ENCODE data around the gene CX3CL1.

Gene CX3CL1

DNA sequence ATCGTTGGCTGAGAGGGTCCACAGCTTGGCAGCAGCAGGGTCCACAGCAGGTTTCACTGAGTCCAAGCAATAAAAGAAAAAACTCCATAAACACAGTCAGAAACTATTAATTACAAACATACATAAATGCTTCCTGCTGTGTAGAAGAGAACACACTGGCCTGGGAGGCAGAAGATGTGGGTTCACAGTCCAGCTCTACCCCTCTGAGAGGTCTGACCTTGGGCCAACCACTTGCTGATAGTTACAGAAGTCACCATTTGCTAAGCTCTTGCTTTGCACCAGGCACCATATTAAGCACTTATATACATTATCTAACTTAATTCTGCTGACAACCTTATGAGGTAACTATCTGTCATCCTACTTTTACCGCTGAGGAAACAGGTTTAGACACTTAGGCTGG lies 60.2 kb downstream of the CX3CL1 start:
- Histone ChIP-seq H3K4me3 (replicated peaks; ENCODE audit: insufficient read depth, low read length) (no peak overlapping the region), H3K27me3 (ENCODE audit: insufficient read depth, poor library complexity, severe bottlenecking) (no peaks in the 10 kb centered on the region), H3K27ac (replicated peaks) (no peak overlapping the region)
- no peak for TF ChIP-seq POLR2AphosphoS5 (IDR thresholded peaks at IDR 0.05; ENCODE audit: low read depth)
- no peak for TF ChIP-seq GABPA (IDR thresholded peaks at IDR 0.05; ENCODE audit: low read depth)
- TF ChIP-seq, protein P1, sequence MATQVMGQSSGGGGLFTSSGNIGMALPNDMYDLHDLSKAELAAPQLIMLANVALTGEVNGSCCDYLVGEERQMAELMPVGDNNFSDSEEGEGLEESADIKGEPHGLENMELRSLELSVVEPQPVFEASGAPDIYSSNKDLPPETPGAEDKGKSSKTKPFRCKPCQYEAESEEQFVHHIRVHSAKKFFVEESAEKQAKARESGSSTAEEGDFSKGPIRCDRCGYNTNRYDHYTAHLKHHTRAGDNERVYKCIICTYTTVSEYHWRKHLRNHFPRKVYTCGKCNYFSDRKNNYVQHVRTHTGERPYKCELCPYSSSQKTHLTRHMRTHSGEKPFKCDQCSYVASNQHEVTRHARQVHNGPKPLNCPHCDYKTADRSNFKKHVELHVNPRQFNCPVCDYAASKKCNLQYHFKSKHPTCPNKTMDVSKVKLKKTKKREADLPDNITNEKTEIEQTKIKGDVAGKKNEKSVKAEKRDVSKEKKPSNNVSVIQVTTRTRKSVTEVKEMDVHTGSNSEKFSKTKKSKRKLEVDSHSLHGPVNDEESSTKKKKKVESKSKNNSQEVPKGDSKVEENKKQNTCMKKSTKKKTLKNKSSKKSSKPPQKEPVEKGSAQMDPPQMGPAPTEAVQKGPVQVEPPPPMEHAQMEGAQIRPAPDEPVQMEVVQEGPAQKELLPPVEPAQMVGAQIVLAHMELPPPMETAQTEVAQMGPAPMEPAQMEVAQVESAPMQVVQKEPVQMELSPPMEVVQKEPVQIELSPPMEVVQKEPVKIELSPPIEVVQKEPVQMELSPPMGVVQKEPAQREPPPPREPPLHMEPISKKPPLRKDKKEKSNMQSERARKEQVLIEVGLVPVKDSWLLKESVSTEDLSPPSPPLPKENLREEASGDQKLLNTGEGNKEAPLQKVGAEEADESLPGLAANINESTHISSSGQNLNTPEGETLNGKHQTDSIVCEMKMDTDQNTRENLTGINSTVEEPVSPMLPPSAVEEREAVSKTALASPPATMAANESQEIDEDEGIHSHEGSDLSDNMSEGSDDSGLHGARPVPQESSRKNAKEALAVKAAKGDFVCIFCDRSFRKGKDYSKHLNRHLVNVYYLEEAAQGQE (IDR thresholded peaks at IDR 0.05; ENCODE audit: insufficient replicate concordance, low read depth): no peak
- no peak for TF ChIP-seq SPI1 (IDR thresholded peaks at IDR 0.05; ENCODE audit: borderline replicate concordance, low read depth)
- TF ChIP-seq, protein P2, sequence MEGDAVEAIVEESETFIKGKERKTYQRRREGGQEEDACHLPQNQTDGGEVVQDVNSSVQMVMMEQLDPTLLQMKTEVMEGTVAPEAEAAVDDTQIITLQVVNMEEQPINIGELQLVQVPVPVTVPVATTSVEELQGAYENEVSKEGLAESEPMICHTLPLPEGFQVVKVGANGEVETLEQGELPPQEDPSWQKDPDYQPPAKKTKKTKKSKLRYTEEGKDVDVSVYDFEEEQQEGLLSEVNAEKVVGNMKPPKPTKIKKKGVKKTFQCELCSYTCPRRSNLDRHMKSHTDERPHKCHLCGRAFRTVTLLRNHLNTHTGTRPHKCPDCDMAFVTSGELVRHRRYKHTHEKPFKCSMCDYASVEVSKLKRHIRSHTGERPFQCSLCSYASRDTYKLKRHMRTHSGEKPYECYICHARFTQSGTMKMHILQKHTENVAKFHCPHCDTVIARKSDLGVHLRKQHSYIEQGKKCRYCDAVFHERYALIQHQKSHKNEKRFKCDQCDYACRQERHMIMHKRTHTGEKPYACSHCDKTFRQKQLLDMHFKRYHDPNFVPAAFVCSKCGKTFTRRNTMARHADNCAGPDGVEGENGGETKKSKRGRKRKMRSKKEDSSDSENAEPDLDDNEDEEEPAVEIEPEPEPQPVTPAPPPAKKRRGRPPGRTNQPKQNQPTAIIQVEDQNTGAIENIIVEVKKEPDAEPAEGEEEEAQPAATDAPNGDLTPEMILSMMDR (IDR thresholded peaks at IDR 0.05; ENCODE audit: insufficient read depth, low read length): no peak
- no peak for DNase-seq (ENCODE audit: low read depth in 1 of 2, low spot score in 1 of 2)

DNA sequence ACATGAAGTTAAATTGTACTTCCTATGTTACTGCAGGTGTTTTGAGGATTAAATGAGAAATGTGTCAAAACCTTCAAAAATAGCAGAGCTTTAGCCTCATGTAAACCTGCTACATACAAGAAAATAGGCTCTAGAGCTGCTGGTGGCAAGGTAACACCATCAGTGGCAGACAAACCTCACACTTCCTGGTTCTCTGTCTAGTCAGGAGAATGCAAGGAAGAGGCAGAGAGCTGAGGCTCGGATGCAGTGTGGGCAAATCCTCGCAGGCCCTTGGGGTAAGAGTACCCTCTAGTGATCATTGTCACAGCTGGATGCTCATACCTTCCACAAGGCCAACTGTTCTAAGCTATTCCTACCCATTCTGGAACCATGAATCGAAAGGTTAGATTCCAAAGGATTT lies 60.7 kb downstream of the CX3CL1 start:
- TF ChIP-seq SPI1 (IDR thresholded peaks at IDR 0.05; ENCODE audit: borderline replicate concordance, low read depth) (no peak), POLR2AphosphoS5 (IDR thresholded peaks at IDR 0.05; ENCODE audit: low read depth) (no peak), GABPA (IDR thresholded peaks at IDR 0.05; ENCODE audit: low read depth) (no peak)
- TF ChIP-seq, protein P1 (IDR thresholded peaks at IDR 0.05; ENCODE audit: insufficient replicate concordance, low read depth): no peak
- TF ChIP-seq, protein P2 (IDR thresholded peaks at IDR 0.05; ENCODE audit: insufficient read depth, low read length): no peak
- H3K27me3 ChIP-seq (ENCODE audit: insufficient read depth, poor library complexity, severe bottlenecking): no peaks in the 10 kb centered on the region
- H3K27ac ChIP-seq (replicated peaks): no peak overlapping the region
- H3K4me3 ChIP-seq (replicated peaks; ENCODE audit: insufficient read depth, low read length): no peak overlapping the region
- no peak for DNase-seq (ENCODE audit: low read depth in 1 of 2, low spot score in 1 of 2)

DNA sequence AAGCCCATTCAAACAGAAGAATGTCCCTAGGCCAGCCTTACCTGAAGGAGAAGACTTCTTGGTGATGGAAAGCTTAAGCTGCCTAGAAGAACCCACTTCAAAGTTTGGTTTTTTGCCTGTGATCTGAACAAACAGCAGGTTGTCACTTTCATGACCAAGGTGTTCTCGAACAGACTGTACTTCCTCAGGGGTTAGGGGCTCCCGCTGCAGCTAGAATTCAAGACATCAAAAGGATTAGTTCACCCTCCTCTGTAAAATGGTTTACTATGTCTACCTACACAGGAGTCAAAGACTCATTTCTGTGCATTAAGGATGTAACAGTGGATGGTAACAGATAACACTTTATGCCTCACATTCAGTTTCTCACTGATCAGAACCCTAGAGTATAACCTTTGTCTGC lies 61.7 kb downstream of the CX3CL1 start:
- no peak overlapping the region for H3K4me3 ChIP-seq (replicated peaks; ENCODE audit: insufficient read depth, low read length)
- TF ChIP-seq, protein P1 (IDR thresholded peaks at IDR 0.05; ENCODE audit: insufficient replicate concordance, low read depth): no peak
- no peak for TF ChIP-seq SPI1 (IDR thresholded peaks at IDR 0.05; ENCODE audit: borderline replicate concordance, low read depth)
- TF ChIP-seq POLR2AphosphoS5 (IDR thresholded peaks at IDR 0.05; ENCODE audit: low read depth): no peak
- no peak for TF ChIP-seq GABPA (IDR thresholded peaks at IDR 0.05; ENCODE audit: low read depth)
- TF ChIP-seq, protein P2 (IDR thresholded peaks at IDR 0.05; ENCODE audit: insufficient read depth, low read length): no peak
- DNase-seq (ENCODE audit: low read depth in 1 of 2, low spot score in 1 of 2): no peak
- no peaks in the 10 kb centered on the region for H3K27me3 ChIP-seq (ENCODE audit: insufficient read depth, poor library complexity, severe bottlenecking)
- no peak overlapping the region for H3K27ac ChIP-seq (replicated peaks)
